ENCODE measurements around the gene PSMG1. TPM values are rescaled to one million over a fixed set of nuclear protein-coding genes. Genes with fewer than 3 reads are reported as not detected.

The PSMG1 gene
- total and polyA plus RNA-seq, 2 of the 8 experiments (the other 6 are each of a cell fraction or from before 2014, with no cell fraction given): 50.7 to 93.7 TPM

GRCh38 chr21:39127506-39127905 is 55.7 kb downstream of the PSMG1 start (continued):
- no peak for TF ChIP-seq JUND (IDR thresholded peaks at IDR 0.05; ENCODE audit: low read length)
- no peak for TF ChIP-seq KDM4A (IDR thresholded peaks at IDR 0.05; ENCODE audit: low read depth, low read length, severe bottlenecking)
- peak; percentile 28 to 34; a peak in 3 of 4 replicates for TF ChIP-seq RAD21 (IDR thresholded peaks at IDR 0.05 in 1 of 2, conservative IDR thresholded peaks at IDR 0.05 in 1 of 2; ENCODE audit: low read depth in 2 of 2, low read length in 2 of 2)
- TF ChIP-seq CEBPB (IDR thresholded peaks at IDR 0.05; ENCODE audit: low read depth, low read length): no peak
- no peak for TF ChIP-seq KDM1A (IDR thresholded peaks at IDR 0.05; ENCODE audit: borderline replicate concordance, low read length)
- TF ChIP-seq POU5F1 (IDR thresholded peaks at IDR 0.05; ENCODE audit: low read depth, low read length): no peak

All from H1 (cell line).